Fibroblast of mammary gland (primary cell): ENCODE results near the gene SMARCD1.
A peak's percentile ranks its signal among the peaks of the same experiment; 100 is the strongest.

ENCODE experiments used
- DNase-seq: peaks from one replicate; pipeline ENCODE4 v3.0.0-alpha.2; 2010; ENCODE audit warnings: low read depth
- H3K4me3 ChIP-seq: 2 replicates; pipeline ENCODE4 v1.5.1; 2011; ENCODE audit warnings: low read depth, mild to moderate bottlenecking, low read length, moderate library complexity; ENCODE audit not compliant: control insufficient read depth
- TF ChIP-seq, protein P1 (sequence below): conservative IDR thresholded peaks from 2 replicates; pipeline ENCODE4 v1.5.1; 2011; ENCODE audit warnings: low read depth, low read length, inconsistent platforms; ENCODE audit not compliant: control insufficient read depth, insufficient read depth

Gene SMARCD1

GRCh38 chr12:50109319-50109718 is 24.2 kb downstream of the SMARCD1 start:
- DNase-seq, result no peak
- H3K4me3 ChIP-seq, result no peak overlapping the region
- TF ChIP-seq, protein P1, sequence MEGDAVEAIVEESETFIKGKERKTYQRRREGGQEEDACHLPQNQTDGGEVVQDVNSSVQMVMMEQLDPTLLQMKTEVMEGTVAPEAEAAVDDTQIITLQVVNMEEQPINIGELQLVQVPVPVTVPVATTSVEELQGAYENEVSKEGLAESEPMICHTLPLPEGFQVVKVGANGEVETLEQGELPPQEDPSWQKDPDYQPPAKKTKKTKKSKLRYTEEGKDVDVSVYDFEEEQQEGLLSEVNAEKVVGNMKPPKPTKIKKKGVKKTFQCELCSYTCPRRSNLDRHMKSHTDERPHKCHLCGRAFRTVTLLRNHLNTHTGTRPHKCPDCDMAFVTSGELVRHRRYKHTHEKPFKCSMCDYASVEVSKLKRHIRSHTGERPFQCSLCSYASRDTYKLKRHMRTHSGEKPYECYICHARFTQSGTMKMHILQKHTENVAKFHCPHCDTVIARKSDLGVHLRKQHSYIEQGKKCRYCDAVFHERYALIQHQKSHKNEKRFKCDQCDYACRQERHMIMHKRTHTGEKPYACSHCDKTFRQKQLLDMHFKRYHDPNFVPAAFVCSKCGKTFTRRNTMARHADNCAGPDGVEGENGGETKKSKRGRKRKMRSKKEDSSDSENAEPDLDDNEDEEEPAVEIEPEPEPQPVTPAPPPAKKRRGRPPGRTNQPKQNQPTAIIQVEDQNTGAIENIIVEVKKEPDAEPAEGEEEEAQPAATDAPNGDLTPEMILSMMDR, result no peak

- no peak for DNase-seq
- TF ChIP-seq, protein P1, result no peak
- H3K4me3 ChIP-seq, result no peak overlapping the region
Measured at GRCh38 chr12:50110127-50110761, 25.1 kb downstream of the SMARCD1 start.

DNA sequence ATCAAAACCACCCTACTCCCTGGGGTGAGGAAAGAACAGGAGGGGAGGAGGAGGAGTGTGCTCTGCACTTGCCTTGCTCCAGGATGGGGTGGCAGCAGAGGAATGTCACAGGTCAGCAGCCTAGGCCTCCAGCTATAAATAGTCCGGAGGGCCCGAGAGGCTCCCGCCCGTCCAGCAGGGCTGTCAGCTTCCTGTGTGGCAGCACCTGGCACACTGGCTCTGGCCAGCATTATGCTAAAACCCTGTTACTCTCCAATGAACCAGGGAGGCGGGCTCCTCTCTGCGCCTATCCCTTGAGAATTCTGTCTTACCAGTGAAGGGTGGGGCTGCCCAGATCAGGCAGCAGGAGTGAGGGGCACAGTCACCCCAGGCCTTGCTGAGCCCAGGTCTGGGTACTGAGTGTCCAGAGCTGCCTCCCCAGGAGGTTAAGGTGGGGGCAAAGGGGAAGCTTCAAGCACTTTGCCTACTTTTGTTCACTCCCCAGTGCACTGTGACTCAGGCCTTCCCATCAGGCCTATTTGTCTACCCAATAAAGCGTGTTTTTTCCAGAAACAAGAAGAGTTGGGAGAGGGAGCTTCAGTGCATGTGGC is 25.7 kb downstream of the SMARCD1 start:
- H3K4me3 ChIP-seq, result peak overlapping the region; percentile 46
- TF ChIP-seq, protein P1, result no peak
- DNase-seq, result peak; percentile 42

DNA sequence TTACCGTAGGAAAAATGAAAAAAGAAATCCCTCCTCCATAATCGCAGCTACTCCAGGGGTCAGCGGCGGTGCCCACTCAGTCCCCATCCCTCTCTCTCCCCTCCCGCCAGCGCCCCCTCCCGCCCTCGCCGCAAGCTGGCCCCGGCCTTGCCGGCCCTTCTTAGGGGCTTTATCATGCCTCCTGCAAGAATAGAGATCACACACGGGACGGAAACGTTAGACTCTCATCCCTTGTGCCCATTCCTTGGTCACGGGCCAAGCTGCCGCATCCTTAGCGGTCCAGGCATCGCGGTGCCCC is 26.2 kb downstream of the SMARCD1 start:
- DNase-seq, result no peak
- TF ChIP-seq, protein P1, result no peak
- H3K4me3 ChIP-seq, result peak overlapping the region; percentile 46

DNA sequence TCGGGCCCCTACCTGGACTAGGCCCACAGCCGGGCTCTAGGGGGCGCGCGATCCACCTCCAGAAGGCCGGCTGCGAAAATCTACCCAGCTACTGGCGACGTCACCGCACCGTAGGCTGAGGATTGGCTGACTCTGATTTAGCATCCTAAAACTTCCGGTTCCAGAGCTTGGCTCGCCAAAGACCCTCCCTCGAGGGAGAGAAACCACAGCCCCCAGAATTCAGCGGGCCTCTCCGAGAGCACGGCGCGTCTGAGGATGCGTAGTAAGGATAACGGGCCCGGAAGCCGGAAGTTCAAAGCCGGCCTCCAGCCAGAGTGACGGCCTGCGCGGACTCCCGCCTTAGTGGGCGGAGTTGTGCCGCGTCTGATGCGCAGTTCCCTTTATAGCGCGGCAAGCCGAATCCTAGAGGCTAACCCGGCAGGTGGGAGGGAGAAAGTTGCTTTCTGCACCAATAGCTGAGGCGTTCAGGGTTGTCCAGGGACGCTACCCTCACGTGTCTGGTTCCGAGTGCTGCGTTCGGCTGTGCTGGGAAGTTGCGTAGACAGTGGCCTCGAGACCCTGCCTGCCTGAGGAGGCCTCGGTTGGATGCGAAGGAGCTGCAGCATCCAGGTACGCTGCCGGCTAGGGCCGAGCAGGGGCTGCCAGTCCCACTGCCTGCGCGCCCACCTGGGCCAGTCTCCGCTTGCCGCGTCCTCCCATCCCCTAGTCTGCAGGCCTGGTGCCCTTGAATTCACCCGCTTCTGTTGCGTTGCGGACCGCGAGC is 26.7 kb downstream of the SMARCD1 start, which contains the start of gene COX14:
Gene COX14, plus strand, starts transcription at position 544 of the 763 bp plus-strand sequence. CDS start 7,808 bp downstream, outside the sequence.
- peak within 1 kb of the TSS; percentile 98 for H3K4me3 ChIP-seq
- DNase-seq, result peak; percentile 99
- TF ChIP-seq, protein P1, result peak; percentile 63

DNA sequence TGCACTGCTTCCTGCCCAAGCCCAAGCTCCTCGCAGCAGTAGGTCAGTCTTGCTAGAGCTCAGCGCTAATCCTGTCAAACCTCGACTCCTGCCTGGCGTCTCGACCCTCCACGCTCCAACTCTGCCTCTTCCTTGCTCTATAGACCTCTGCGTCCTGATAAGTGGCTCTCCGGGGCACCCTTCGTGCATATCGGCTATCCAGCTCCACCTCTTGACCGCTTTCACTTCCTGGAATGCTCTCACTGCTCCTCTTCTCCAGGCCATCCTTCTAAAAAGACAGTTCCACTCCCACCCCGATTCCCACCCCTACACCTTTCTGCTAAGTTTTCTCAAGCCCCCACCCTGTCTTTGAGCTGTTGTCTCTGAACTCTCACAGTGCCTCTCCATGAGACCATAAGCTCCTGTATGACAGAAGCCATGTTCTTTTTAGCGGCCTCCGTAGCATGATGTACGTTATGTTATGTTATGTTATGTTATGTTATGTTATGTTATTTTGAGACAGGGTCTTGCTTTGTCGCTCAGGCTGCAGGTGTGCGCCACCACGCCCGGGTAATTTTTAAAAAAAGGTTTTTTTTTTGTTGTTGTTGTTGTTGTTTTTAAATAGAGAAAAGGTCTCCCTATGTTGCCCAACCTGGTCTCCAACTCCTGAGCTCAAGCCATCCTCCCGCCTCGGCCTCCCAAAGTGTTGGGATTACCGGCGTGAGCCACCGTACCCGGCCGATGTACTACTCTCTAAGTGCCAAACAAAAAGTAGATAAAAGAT is 27.5 kb downstream of the SMARCD1 start:
- peak overlapping the region; percentile 98 for H3K4me3 ChIP-seq
- DNase-seq, result peak; percentile 45
- TF ChIP-seq, protein P1, result no peak
